NCI-H2227 treated with DMSO at 0.1 percent for 48 hours (cell line): Measurements from ENCODE around the gene GCAT.
A peak's percentile ranks its signal among the peaks of the same experiment; 100 is the strongest.

ENCODE experiments used
- DNase-seq: peaks from one replicate; lab custom pipeline; 2025; lab: John Stamatoyannopoulos, UW

GCAT gene

GRCh38 chr22:37842015-37842793 is 34.5 kb downstream of the GCAT start:
- no peak for DNase-seq

DNA sequence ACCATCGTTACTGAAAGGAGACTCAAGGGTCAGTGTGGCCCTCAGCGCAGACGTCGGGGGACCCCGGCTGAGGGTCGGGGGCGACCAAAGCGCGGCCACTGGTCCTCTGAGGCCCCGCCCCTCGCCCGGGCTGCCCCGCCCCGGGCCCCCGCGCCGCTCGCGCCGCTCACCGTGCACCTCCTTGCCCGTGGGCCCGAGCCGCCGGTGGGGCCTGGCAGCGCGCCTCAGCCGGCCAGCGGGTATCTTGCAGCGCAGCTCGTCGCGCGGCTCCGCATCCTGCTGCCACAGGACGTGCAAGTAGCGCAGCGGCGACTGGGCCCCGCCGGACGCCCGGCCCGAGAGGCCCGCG is 36.0 kb downstream of the GCAT start:
- DNase-seq, result no peak

DNA sequence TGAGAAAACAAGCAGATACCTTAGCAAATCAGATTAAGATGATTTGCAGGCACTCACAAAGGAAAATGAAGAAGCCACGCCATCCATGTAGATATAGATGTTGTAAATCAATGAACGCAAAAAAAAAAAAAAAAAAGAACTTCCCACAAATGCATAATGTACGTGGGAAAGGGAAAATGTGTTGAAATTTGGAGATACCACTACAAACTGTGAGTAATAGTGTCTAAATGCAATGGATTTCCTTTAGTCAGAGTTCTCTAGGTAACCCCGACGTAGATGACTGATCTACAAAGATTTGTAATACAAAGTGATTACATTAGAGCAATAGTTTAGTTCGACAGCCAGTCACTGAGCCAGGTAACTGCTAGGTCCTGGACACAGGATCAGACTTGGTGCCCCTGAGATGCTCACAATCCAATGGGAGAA is 37.2 kb downstream of the GCAT start:
- no peak for DNase-seq

DNA sequence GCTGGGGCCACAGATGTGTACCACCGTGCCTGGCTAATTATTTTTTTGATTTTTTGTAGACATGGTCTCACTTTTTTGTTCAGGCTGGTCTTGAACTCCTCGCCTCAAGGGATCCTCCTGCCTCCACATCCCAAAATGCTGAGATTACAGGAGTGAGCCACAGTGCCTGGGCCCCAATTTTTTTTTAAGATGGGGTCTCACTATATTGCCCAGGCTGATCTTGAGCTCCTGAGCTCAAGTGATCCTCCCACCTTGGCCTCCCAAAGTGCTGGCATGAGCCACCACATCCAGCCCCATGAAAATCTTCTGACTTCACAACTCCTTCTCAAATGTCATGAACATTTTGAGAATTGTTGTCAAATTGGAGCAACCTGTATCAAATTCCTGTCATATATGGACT is 38.7 kb downstream of the GCAT start:
- DNase-seq, result no peak

- DNase-seq, result no peak
Measured at GRCh38 chr22:37848587-37849088, 40.9 kb downstream of the GCAT start.

DNA sequence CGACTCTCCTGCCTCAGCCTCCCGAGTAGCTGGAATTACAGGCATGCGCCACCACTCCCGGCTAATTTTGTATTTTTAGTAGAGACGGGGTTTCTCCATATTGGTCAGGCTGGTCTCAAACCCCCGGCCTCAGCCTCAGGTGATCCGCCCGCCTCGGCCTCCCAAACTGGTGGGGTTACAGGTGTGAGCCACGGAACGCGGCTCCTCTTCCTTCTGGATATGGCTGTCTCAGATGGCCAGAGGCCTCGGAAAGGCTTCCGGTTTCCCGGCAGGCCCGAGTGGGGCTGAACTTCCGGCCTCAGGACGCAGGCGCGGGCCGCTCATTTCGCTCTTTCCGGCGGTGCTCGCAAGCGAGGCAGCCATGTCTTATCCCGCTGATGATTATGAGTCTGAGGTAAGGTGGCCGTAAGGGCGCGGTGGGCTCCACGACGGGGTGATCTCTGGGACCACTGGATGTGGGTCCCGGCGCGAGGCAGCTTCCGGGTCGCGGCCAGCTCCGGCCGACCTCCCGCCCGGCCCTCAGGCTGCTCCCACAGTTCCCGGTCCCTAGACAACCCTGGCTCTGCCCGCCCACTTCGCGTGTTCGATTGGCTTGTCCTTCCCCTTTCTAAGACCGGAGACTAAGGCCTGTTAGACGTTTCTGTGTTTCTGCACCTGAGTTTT is 41.5 kb downstream of the GCAT start, which contains the start of gene EIF3L:
TSS of gene EIF3L (plus strand) at position 331 of the 663 bp plus-strand sequence. CDS start at position 362, 31 bp downstream.
- peak; percentile 68 for DNase-seq

GRCh38 chr22:37850801-37851200 is 43.1 kb downstream of the GCAT start:
- DNase-seq, result no peak

GRCh38 chr22:37852418-37852817 is 44.7 kb downstream of the GCAT start:
- no peak for DNase-seq

DNA sequence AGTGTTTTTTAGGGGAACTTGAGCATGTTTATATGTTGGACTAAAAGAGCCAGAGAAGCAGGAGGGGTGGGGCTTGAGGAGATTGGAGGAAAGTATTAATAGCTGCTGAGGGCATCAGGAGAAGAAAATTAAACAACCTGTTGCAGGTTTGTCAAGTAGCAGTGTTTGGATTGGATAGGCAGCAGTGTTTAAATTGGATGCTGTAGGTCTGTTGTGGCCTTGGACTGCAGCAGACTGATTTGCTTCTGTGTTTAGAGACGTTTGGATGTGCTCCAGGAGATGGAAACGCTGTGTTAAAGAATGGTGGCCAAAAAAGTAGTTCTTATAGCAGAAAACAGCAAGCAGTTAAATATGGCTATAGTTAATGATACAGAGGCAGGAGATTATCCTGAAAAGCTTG is 47.2 kb downstream of the GCAT start:
- no peak for DNase-seq

DNA sequence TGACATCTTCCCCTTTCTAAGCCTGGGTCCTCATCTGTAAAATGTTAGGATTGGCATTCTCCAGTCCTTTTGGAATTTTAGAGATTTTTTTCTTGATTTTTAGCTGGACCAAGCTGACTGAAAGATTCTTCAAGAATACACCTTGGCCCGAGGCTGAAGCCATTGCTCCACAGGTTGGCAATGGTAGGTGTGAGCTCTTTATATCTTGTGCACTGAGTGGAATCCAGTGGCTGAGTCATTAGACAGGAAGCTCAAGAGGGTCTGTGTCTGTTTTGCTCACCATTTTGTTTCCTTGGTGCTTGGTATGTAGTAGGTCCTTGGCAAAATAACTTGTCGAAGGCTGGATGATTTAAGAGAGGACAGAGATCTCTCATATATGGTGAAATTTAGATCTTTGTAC is 47.7 kb downstream of the GCAT start:
- no peak for DNase-seq

GRCh38 chr22:37860796-37861421 is 53.2 kb downstream of the GCAT start:
- no peak for DNase-seq

DNA sequence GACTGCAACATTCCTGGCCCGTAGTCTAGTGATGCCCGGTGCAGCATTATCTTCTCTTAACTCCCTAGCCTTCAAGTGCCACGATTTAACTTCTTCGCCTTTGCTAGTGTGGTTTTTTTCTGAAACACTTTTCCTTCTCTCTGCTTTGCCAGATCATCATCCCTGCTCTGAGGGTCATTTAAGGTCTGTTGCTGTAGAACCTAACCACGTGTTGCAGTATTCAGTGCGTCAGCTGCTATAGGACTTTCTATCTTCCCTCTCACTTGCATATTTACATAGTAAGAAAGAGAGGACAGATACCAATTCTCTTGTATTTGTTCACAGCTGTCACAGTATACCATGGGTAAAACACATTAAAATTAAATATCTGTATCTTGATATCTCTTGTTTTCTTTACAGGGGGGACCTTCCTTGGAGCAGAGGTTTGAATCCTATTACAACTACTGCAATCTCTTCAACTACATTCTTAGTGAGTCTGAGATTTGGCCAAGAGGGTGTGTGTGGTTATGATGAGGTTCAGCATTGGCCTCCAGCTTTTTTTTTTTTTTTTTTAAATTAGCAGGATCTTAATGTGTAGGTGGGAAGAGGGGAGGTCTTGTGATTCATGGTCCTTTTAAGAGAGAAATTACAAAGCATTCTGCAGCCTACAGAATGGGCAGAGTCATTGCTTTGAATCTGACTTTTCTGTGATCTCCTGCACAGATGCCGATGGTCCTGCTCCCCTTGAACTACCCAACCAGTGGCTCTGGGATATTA is 55.0 kb downstream of the GCAT start:
- DNase-seq, result peak; percentile 52

- no peak for DNase-seq
Measured at GRCh38 chr22:37865510-37865909, 57.8 kb downstream of the GCAT start.
